ENCODE measurements around the gene BTBD2.

DNA sequence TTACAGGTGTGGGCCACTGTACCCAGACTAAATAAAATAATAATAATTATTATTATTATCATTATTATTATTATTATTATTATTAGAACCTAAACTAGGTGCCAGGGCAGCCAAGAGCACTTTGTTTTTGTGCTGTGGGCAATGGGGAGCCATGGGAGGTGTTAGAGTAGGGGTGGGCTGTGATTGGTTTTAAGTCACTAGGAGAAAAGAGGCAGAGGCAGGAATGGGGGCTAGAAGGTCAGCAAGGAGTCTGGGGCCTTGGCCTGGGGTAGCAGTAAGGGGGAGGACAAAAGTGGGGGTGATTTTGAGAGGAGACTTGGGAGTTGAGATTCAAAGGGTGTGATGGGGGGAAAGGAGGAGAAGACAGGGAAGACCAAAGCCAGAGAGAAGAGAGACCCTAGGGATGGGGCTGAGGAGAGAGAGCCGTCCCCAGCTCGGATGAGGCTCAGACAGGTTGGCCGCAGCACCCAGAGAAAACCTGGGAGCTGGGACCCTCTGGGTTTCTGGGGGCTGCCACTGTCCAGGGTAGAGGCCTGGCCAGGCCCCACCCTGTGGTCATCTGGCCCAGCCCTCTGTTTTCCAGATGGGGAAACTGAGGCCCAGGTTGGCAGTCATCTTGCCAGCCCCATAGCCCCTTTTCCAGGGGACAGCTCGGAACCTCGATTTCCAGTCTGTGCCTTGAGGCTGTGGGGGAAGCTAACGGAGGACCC, 17.8 kb upstream of the BTBD2 start:
- no peak for TF ChIP-seq EZH2 (optimal IDR thresholded peaks at IDR 0.05; ENCODE audit: low read depth, low read length)
- TF ChIP-seq, protein P1, sequence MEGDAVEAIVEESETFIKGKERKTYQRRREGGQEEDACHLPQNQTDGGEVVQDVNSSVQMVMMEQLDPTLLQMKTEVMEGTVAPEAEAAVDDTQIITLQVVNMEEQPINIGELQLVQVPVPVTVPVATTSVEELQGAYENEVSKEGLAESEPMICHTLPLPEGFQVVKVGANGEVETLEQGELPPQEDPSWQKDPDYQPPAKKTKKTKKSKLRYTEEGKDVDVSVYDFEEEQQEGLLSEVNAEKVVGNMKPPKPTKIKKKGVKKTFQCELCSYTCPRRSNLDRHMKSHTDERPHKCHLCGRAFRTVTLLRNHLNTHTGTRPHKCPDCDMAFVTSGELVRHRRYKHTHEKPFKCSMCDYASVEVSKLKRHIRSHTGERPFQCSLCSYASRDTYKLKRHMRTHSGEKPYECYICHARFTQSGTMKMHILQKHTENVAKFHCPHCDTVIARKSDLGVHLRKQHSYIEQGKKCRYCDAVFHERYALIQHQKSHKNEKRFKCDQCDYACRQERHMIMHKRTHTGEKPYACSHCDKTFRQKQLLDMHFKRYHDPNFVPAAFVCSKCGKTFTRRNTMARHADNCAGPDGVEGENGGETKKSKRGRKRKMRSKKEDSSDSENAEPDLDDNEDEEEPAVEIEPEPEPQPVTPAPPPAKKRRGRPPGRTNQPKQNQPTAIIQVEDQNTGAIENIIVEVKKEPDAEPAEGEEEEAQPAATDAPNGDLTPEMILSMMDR (IDR thresholded peaks at IDR 0.05; ENCODE audit: low read length), result no peak
- TF ChIP-seq EZH2phosphoT487 (IDR thresholded peaks at IDR 0.05; ENCODE audit: low read length), result no peak

All from MM.1S (cell line).